ENCODE measurements around the gene SOX9.
A peak's percentile ranks its signal among the peaks of the same experiment; 100 is the strongest.

Gene SOX9

GRCh38 chr17:72158895-72159885 lies 38.4 kb downstream of the SOX9 start:
- peak in 1 of 2 donors; percentile 42 for DNase-seq (ENCODE audit: low read depth in 2 of 2)
- no peak overlapping the region for H3K4me3 ChIP-seq (replicated peaks in 1 of 2; ENCODE audit: low read depth in 2 of 2, low read length in 2 of 2)
- no peak for TF ChIP-seq CTCF (IDR thresholded peaks at IDR 0.05; ENCODE audit: low read depth, low read length)

- H3K4me3 ChIP-seq (replicated peaks in 1 of 2; ENCODE audit: low read depth in 2 of 2, low read length in 2 of 2), result no peak overlapping the region
- DNase-seq (ENCODE audit: low read depth in 2 of 2), result no peak
- no peak for TF ChIP-seq CTCF (IDR thresholded peaks at IDR 0.05; ENCODE audit: low read depth, low read length)
Measured at GRCh38 chr17:72162569-72162968, 41.7 kb downstream of the SOX9 start.

- TF ChIP-seq CTCF (IDR thresholded peaks at IDR 0.05; ENCODE audit: low read depth, low read length), result no peak
- DNase-seq (ENCODE audit: low read depth in 2 of 2), result no peak
- no peak overlapping the region for H3K4me3 ChIP-seq (replicated peaks in 1 of 2; ENCODE audit: low read depth in 2 of 2, low read length in 2 of 2)
Measured at GRCh38 chr17:72163474-72163873, 42.7 kb downstream of the SOX9 start.

GRCh38 chr17:72164158-72164739 lies 43.4 kb downstream of the SOX9 start:
- no peak for TF ChIP-seq CTCF (IDR thresholded peaks at IDR 0.05; ENCODE audit: low read depth, low read length)

GRCh38 chr17:72165192-72165866 lies 44.5 kb downstream of the SOX9 start:
- no peak overlapping the region for H3K4me3 ChIP-seq (replicated peaks in 1 of 2; ENCODE audit: low read depth in 2 of 2, low read length in 2 of 2)
- TF ChIP-seq CTCF (IDR thresholded peaks at IDR 0.05; ENCODE audit: low read depth, low read length), result no peak
- DNase-seq (ENCODE audit: low read depth in 2 of 2), result no peak

More at GRCh38 chr17:72164158-72164739, 43.4 kb downstream of the SOX9 start:
- peak; percentile 9 to 29 for DNase-seq (ENCODE audit: low read depth in 2 of 2)
- no peak overlapping the region for H3K4me3 ChIP-seq (replicated peaks in 1 of 2; ENCODE audit: low read depth in 2 of 2, low read length in 2 of 2)

GRCh38 chr17:72165867-72166439 lies 45.1 kb downstream of the SOX9 start:
- TF ChIP-seq CTCF (IDR thresholded peaks at IDR 0.05; ENCODE audit: low read depth, low read length), result no peak
- no peak overlapping the region for H3K4me3 ChIP-seq (replicated peaks in 1 of 2; ENCODE audit: low read depth in 2 of 2, low read length in 2 of 2)
- no peak for DNase-seq (ENCODE audit: low read depth in 2 of 2)

Measured in cardiac fibroblast (primary cell).